SK-N-MC (cell line): Measurements from ENCODE around the gene PTGES2.

Source experiments
- EZH2 ChIP-seq: fragments of 200-600 bp; sonication (generic); IDR thresholded peaks from one replicate; pipeline ENCODE4 v1.6.1; 2017; ENCODE audit warnings: antibody characterized with exemption
- POLR2AphosphoS5 ChIP-seq: IDR thresholded peaks from 2 replicates; pipeline ENCODE4 v1.6.1; 2012; ENCODE audit warnings: mild to moderate bottlenecking, low read depth, low read length, borderline replicate concordance

DNA sequence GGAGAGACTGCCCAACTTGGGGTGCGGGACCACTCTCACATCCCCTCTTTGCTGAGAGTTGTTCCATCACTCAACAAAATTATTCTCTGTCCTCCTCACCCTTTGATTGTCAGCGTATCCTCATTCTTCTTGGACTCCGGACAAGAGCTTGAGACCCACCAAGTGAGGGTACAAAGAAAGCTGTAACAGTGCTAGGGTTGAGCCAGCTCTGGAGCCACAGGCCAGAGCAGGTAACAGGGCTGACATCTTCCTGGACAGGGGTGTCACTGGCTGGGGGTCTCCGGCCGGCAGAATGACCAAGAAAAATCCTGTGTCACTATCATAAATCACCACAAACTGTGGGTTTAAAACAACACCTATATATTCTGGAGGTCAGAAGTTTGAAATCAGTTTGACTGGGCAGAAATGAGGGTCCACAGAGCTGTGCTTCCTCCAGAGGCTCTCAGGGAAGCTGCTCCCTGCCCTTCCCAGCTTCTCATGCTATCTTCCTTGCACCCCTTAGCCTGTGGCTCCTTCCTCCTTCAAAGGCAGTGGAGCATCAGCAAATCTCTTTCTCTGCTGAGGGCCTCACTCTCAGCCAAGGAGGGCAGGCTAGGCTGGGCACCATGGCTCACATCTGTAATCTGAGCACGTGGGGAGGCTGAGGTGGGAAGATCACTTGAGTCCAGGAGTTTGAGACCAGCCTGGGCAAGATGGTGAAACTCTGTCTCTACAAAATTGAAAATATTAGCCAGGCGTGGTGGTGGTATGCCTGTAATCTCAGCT lies 28.4 kb upstream of the PTGES2 start:
- TF ChIP-seq POLR2AphosphoS5 (no peak), EZH2 (no peak)
